ENCODE results near the gene PODXL2.

PODXL2 gene

GRCh38 chr3:127622031-127622430, 7.0 kb upstream of the PODXL2 start:
- in situ Hi-C loops (cut with HindIII; ENCODE audit: low pct_ligation_motif_present, low pct_unique_long_range_greater_than_20kb, low sequenced_read_pairs), result no loop called here
- no peak for DNase-seq

GRCh38 chr3:127622772-127623576, 6.0 kb upstream of the PODXL2 start:
- in situ Hi-C loops (cut with HindIII; ENCODE audit: low pct_ligation_motif_present, low pct_unique_long_range_greater_than_20kb, low sequenced_read_pairs), result no loop called here
- no peak for DNase-seq

GRCh38 chr3:127624063-127624462, 4.9 kb upstream of the PODXL2 start:
- in situ Hi-C loops (cut with HindIII; ENCODE audit: low pct_ligation_motif_present, low pct_unique_long_range_greater_than_20kb, low sequenced_read_pairs), result no loop called here

GRCh38 chr3:127625821-127626220, 3.2 kb upstream of the PODXL2 start:
- in situ Hi-C loops (cut with HindIII; ENCODE audit: low pct_ligation_motif_present, low pct_unique_long_range_greater_than_20kb, low sequenced_read_pairs), result no loop called here

More at GRCh38 chr3:127624063-127624462, 4.9 kb upstream of the PODXL2 start:
- DNase-seq, result no peak

GRCh38 chr3:127628426-127628787, 578 bp upstream of the PODXL2 start:
- DNase-seq, result no peak
- in situ Hi-C loops (cut with HindIII; ENCODE audit: low pct_ligation_motif_present, low pct_unique_long_range_greater_than_20kb, low sequenced_read_pairs), result no loop called here

More at GRCh38 chr3:127625821-127626220, 3.2 kb upstream of the PODXL2 start:
- DNase-seq, result no peak

- in situ Hi-C loops (cut with HindIII; ENCODE audit: low pct_ligation_motif_present, low pct_unique_long_range_greater_than_20kb, low sequenced_read_pairs), result no loop called here
Measured at GRCh38 chr3:127629467-127630403, 750 bp downstream of the PODXL2 start.

GRCh38 chr3:127630811-127631714, 2.1 kb downstream of the PODXL2 start:
- in situ Hi-C loops (cut with HindIII; ENCODE audit: low pct_ligation_motif_present, low pct_unique_long_range_greater_than_20kb, low sequenced_read_pairs), result no loop called here

More at GRCh38 chr3:127629467-127630403, 750 bp downstream of the PODXL2 start:
- DNase-seq, result no peak

GRCh38 chr3:127632035-127632820, 3.2 kb downstream of the PODXL2 start:
- in situ Hi-C loops (cut with HindIII; ENCODE audit: low pct_ligation_motif_present, low pct_unique_long_range_greater_than_20kb, low sequenced_read_pairs), result no loop called here
- no peak for DNase-seq

More at GRCh38 chr3:127630811-127631714, 2.1 kb downstream of the PODXL2 start:
- no peak for DNase-seq

- in situ Hi-C loops (cut with HindIII; ENCODE audit: low pct_ligation_motif_present, low pct_unique_long_range_greater_than_20kb, low sequenced_read_pairs), result no loop called here
- DNase-seq, result no peak
Measured at GRCh38 chr3:127634653-127635052, 5.7 kb downstream of the PODXL2 start.

GRCh38 chr3:127637546-127637945, 8.6 kb downstream of the PODXL2 start:
- no peak for DNase-seq
- in situ Hi-C loops (cut with HindIII; ENCODE audit: low pct_ligation_motif_present, low pct_unique_long_range_greater_than_20kb, low sequenced_read_pairs), result no loop called here

GRCh38 chr3:127637971-127638370, 9.0 kb downstream of the PODXL2 start:
- in situ Hi-C loops (cut with HindIII; ENCODE audit: low pct_ligation_motif_present, low pct_unique_long_range_greater_than_20kb, low sequenced_read_pairs), result no loop called here
- DNase-seq, result no peak

- DNase-seq, result no peak
- in situ Hi-C loops (cut with HindIII; ENCODE audit: low pct_ligation_motif_present, low pct_unique_long_range_greater_than_20kb, low sequenced_read_pairs), result no loop called here
Measured at GRCh38 chr3:127639173-127640041, 10.4 kb downstream of the PODXL2 start.

- in situ Hi-C loops (cut with HindIII; ENCODE audit: low pct_ligation_motif_present, low pct_unique_long_range_greater_than_20kb, low sequenced_read_pairs), result no loop called here
Measured at GRCh38 chr3:127640042-127640355, 11.0 kb downstream of the PODXL2 start.

GRCh38 chr3:127644641-127645370, 15.8 kb downstream of the PODXL2 start:
- in situ Hi-C loops (cut with HindIII; ENCODE audit: low pct_ligation_motif_present, low pct_unique_long_range_greater_than_20kb, low sequenced_read_pairs), result no loop called here
- no peak for DNase-seq

More at GRCh38 chr3:127640042-127640355, 11.0 kb downstream of the PODXL2 start:
- DNase-seq, result no peak

GRCh38 chr3:127645371-127646015, 16.5 kb downstream of the PODXL2 start:
- no peak for DNase-seq
- in situ Hi-C loops (cut with HindIII; ENCODE audit: low pct_ligation_motif_present, low pct_unique_long_range_greater_than_20kb, low sequenced_read_pairs), result no loop called here

GRCh38 chr3:127646501-127647046, 17.6 kb downstream of the PODXL2 start:
- in situ Hi-C loops (cut with HindIII; ENCODE audit: low pct_ligation_motif_present, low pct_unique_long_range_greater_than_20kb, low sequenced_read_pairs), result no loop called here
- DNase-seq, result no peak

All from ACHN (cell line).